GM12878 (cell line): ENCODE results near the gene SLC6A12. TPM values are rescaled to one million over a fixed set of nuclear protein-coding genes. Genes with fewer than 3 reads are reported as not detected.

ENCODE experiments used
- ATAC-seq: fragments of 200-7000 bp; cut with Tn5 transposase; 3 replicates; pipeline ENCODE4 v1.9.1; 2020; ENCODE audit warnings: mild to moderate bottlenecking, moderate library complexity
- BruUV-seq: library from RNA; stranded (reverse); fragments of 400-500 nt; replicated peaks from 2 replicates; lab custom pipeline; 2021; lab: Mats Ljungman, UMichigan
- CTCF ChIA-PET: fragments of 300-600 bp; sonication (Branson Sonifier 250); formaldehyde crosslinking; extraction: SDS; loops from one replicate; lab custom pipeline; 2021; ENCODE audit warnings: inconsistent platforms; lab: Yijun Ruan, JAX
- POLR2A ChIA-PET: fragments of 350-600 bp; formaldehyde crosslinking; extraction: SDS; loops from one replicate; lab custom pipeline; 2021; ENCODE audit warnings: inconsistent platforms; lab: Charles Lee
- RAD21 ChIA-PET: fragments of 300-600 bp; sonication (Branson Sonifier 250); formaldehyde crosslinking; loops from one replicate; lab custom pipeline; 2023; ENCODE audit warnings: antibody characterized with exemption; ENCODE audit not compliant: unreplicated experiment; lab: Charles Lee
- SMC1A ChIA-PET: fragments of 300-600 bp; sonication (Branson Sonifier 250); formaldehyde crosslinking; loops from one replicate; lab custom pipeline; 2023; ENCODE audit not compliant: unreplicated experiment, uncharacterized antibody; lab: Charles Lee
- DNase-seq: peaks from one replicate; pipeline ENCODE4 v3.0.0-alpha.2; 2011; ENCODE audit warnings: low read depth, low spot score
- FAIRE-seq: peaks from 3 replicates; lab custom pipeline; 2011; peaks lifted over from hg19 to GRCh38; lab: Jason Lieb, UNC
- H2AFZ ChIP-seq: 2 replicates; pipeline ENCODE4 v1.6.0; 2011; ENCODE audit warnings: low read depth, low read length, control low read depth; ENCODE audit not compliant: control insufficient read depth
- H3K27ac ChIP-seq: 2 replicates; pipeline ENCODE4 v1.5.1; 2011; ENCODE audit warnings: control low read depth; ENCODE audit not compliant: control insufficient read depth, insufficient read depth
- H3K27me3 ChIP-seq, 2 experiments: replicated peaks in 1 of 2; 2 replicates each; pipeline versions ENCODE4 v1.6.0 to v1.6.1; 2011; ENCODE audit warnings: low read length in 1 of 2; ENCODE audit not compliant: control insufficient read depth in 2 of 2, insufficient read depth in 2 of 2
- H3K36me3 ChIP-seq, 2 experiments: 2 replicates each; pipeline ENCODE4 v1.5.1; 2011; ENCODE audit warnings: low read length in 1 of 2; ENCODE audit not compliant: control insufficient read depth in 2 of 2, insufficient read depth in 2 of 2
- H3K4me1 ChIP-seq: 2 replicates; pipeline ENCODE4 v1.6.1; 2011; ENCODE audit warnings: mild to moderate bottlenecking, low read length, moderate library complexity, mixed read lengths; ENCODE audit not compliant: control insufficient read depth, insufficient read depth
- H3K4me2 ChIP-seq: 2 replicates; pipeline ENCODE4 v1.6.0; 2011; ENCODE audit warnings: control low read depth; ENCODE audit not compliant: control insufficient read depth, insufficient read depth
- H3K4me3 ChIP-seq: fragments of 200-600 bp; sonication (generic); 2 replicates; pipeline ENCODE4 v1.5.1; 2016
- H3K79me2 ChIP-seq: 2 replicates; pipeline ENCODE4 v1.6.0; 2011; ENCODE audit warnings: low read length; ENCODE audit not compliant: control insufficient read depth, insufficient read depth
- H3K9ac ChIP-seq: 2 replicates; pipeline ENCODE4 v1.8.0; 2011; ENCODE audit warnings: low read length, control low read depth, mixed read lengths; ENCODE audit not compliant: control insufficient read depth, insufficient read depth
- H3K9me3 ChIP-seq: replicated peaks from 3 replicates; pipeline ENCODE4 v1.5.1; 2011; ENCODE audit warnings: mild to moderate bottlenecking, low read length; ENCODE audit not compliant: control insufficient read depth, insufficient read depth
- H4K20me1 ChIP-seq: 2 replicates; pipeline ENCODE4 v1.6.0; 2011; ENCODE audit not compliant: control insufficient read depth, insufficient read depth
- BACH1 ChIP-seq: fragments of 450-650 bp; IDR thresholded peaks from 2 replicates; pipeline ENCODE4 v1.6.1; 2017; ENCODE audit warnings: mild to moderate bottlenecking, borderline replicate concordance
- BCL3 ChIP-seq: IDR thresholded peaks from 2 replicates; pipeline ENCODE4 v1.6.1; 2011; ENCODE audit warnings: borderline replicate concordance, low read depth, mild to moderate bottlenecking, moderate library complexity, low read length; ENCODE audit not compliant: insufficient read depth, poor library complexity, severe bottlenecking
- CHD1 ChIP-seq: IDR thresholded peaks from 2 replicates; pipeline ENCODE4 v1.6.1; 2012; ENCODE audit warnings: low read depth, low read length, improper control_type of control experiment
- EP300 ChIP-seq, 2 experiments: fragments of 150-350 bp in 1 of 2; IDR thresholded peaks; 2 replicates each; pipeline ENCODE4 v1.6.1; 2011 to 2012; ENCODE audit warnings: low read depth in 2 of 2, low read length in 2 of 2, borderline replicate concordance in 1 of 2, improper control_type of control experiment in 1 of 2, inconsistent platforms in 1 of 2; ENCODE audit not compliant: control insufficient read depth in 1 of 2
- FOXM1 ChIP-seq: IDR thresholded peaks from 2 replicates; pipeline ENCODE4 v1.6.1; 2012; ENCODE audit warnings: low read depth, mild to moderate bottlenecking, inconsistent platforms, low read length, moderate library complexity
- IKZF2 ChIP-seq, 2 experiments: fragments of 450-650 bp; IDR thresholded peaks; 2 replicates each; pipeline ENCODE4 v1.6.1; 2017; ENCODE audit warnings: mild to moderate bottlenecking in 2 of 2, moderate library complexity in 2 of 2
- IRF4 ChIP-seq: IDR thresholded peaks from 2 replicates; pipeline ENCODE4 v1.6.1; 2011; ENCODE audit warnings: low read depth, low read length
- MTA2 ChIP-seq: fragments of 450-650 bp; IDR thresholded peaks from 2 replicates; pipeline ENCODE4 v1.6.1; 2016; ENCODE audit warnings: low read depth, mild to moderate bottlenecking, moderate library complexity
- MXI1 ChIP-seq: fragments of 150-350 bp; IDR thresholded peaks from 2 replicates; pipeline ENCODE4 v1.6.1; 2011; ENCODE audit warnings: low read depth, mild to moderate bottlenecking, inconsistent platforms, low read length, improper control_type of control experiment
- MYB ChIP-seq: fragments of 150-350 bp; IDR thresholded peaks from 2 replicates; pipeline ENCODE4 v1.6.1; 2014; ENCODE audit warnings: mild to moderate bottlenecking, low read depth, low read length, borderline replicate concordance
- RUNX3 ChIP-seq: IDR thresholded peaks from 2 replicates; pipeline ENCODE4 v1.6.1; 2012; ENCODE audit warnings: low read length, inconsistent platforms
- SMC3 ChIP-seq: IDR thresholded peaks from 2 replicates; pipeline ENCODE4 v1.6.1; 2011; ENCODE audit warnings: low read length, improper control_type of control experiment, borderline replicate concordance
- SUPT20H ChIP-seq: IDR thresholded peaks from 2 replicates; pipeline ENCODE4 v1.6.1; 2011; ENCODE audit warnings: low read depth, mild to moderate bottlenecking, low read length, moderate library complexity, borderline replicate concordance; ENCODE audit not compliant: control insufficient read depth
- ZZZ3 ChIP-seq: IDR thresholded peaks from 2 replicates; pipeline ENCODE4 v1.6.1; 2011; ENCODE audit warnings: low read depth; ENCODE audit not compliant: control insufficient read depth, insufficient read length
- WGBS: methylation state at CpG from one replicate; pipeline ENCODE4 v1.1.6; 2016; ENCODE audit warnings: low lambda C conversion rate; ENCODE audit not compliant: insufficient replicate concordance, insufficient coverage; ENCODE audit errors: missing lambda C conversion rate; 5-methylcytosine and 5-hydroxymethylcytosine counted together
- in situ Hi-C: fragments of 300-500 bp; cut with MboI; formaldehyde crosslinking; loops from 9 replicates; pipeline ENCODE4 v1.14.3; 2018; ENCODE audit warnings: mixed read lengths
- intact Hi-C: fragments of 100-400 bp; cut with micrococcal nuclease; formaldehyde crosslinking; loops from one replicate; pipeline ENCODE4 v1.14.2; 2022; ENCODE audit not compliant: unreplicated experiment
- polyA plus RNA-seq, 11 experiments: library from polyadenylated mRNA; depleted of rRNA in 4 of 11; unstranded in 6 of 11; stranded (reverse) in 5 of 11; fragments of >200 nt; fragmentation: Nextera tagmentation in 4 of 11; fragmentation: Illumina TruSeq in 1 of 11; extraction: Ambion mirVana in 4 of 11; extraction: Trizol in 1 of 11; gene quantifications; 1 replicate in 1 of 11; 2 replicates in 10 of 11; pipeline versions ENCODE4 v1.2.1 to v1.2.3, GENCODE V29; 2011 to 2016; ENCODE audit warnings: inconsistent platforms in 2 of 11, missing spikeins in 2 of 11, low read depth in 1 of 11
- total RNA-seq, 4 experiments: library from RNA; depleted of rRNA in 3 of 4; stranded (reverse); fragments of >200 nt in 3 of 4; fragmentation: Illumina TruSeq in 1 of 4; extraction: Trizol in 1 of 4; gene quantifications; 2 replicates each; pipeline versions ENCODE4 v1.2.1 to v1.2.3, GENCODE V29; 2013 to 2021
- TF ChIP-seq, protein P1 (sequence below): fragments of 450-650 bp; IDR thresholded peaks from 2 replicates; pipeline ENCODE4 v1.6.1; 2018; ENCODE audit warnings: mild to moderate bottlenecking, low read depth, moderate library complexity; ENCODE audit not compliant: partially characterized antibody
- TF ChIP-seq, protein P2 (sequence below): IDR thresholded peaks from 2 replicates; pipeline ENCODE4 v1.6.1; 2011; ENCODE audit warnings: borderline replicate concordance, low read depth, mild to moderate bottlenecking, moderate library complexity, mixed read lengths, low read length; ENCODE audit not compliant: insufficient read depth; ENCODE audit errors: extremely low read length

The SLC6A12 gene
- total and polyA plus RNA-seq, 10 of the 15 experiments (the other 5 are each of a cell fraction or from before 2014, with no cell fraction given), result 0.06 to 0.11 (median 0.07) TPM; not detected in 7

- no peak overlapping the region for H3K27ac ChIP-seq
- ChIA-PET SMC1A (no interaction called here), RAD21 (no interaction called here), CTCF (no interaction called here), POLR2A (interaction anchor here (0.6 kb wide), 1 partner anchor 59 kb away, joined by 4 read pairs; no protein-coding TSS in a partner anchor)
- no peaks in the 10 kb centered on the region for H3K4me1 ChIP-seq
- no peaks in the 10 kb centered on the region for H3K79me2 ChIP-seq
- 66% methylated on average over 11 of the region's 11 CpGs for WGBS
- H3K9ac ChIP-seq, result no peak overlapping the region
- no peaks in the 10 kb centered on the region for H3K9me3 ChIP-seq
- no peak overlapping the region for H3K4me2 ChIP-seq
- in situ Hi-C loops, result no loop called here
- BruUV-seq, result no TSS peak
- no peak for DNase-seq
- H3K36me3 ChIP-seq, result no peaks in the 10 kb centered on the region
- H4K20me1 ChIP-seq, result no peaks in the 10 kb centered on the region
- intact Hi-C loops, result no loop called here
- H2AFZ ChIP-seq, result no peak overlapping the region
- H3K4me3 ChIP-seq, result no peak overlapping the region
- no peak for TF ChIP-seq IKZF2 (IDR thresholded peaks at IDR 0.05)
- TF ChIP-seq MTA2, result no peak
- no peak for TF ChIP-seq EP300 (IDR thresholded peaks at IDR 0.05; ENCODE audit: borderline replicate concordance in 1 of 2, control insufficient read depth in 1 of 2, low read depth in 2 of 2, low read length in 2 of 2)
- TF ChIP-seq RUNX3, result no peak
- TF ChIP-seq, protein P1, sequence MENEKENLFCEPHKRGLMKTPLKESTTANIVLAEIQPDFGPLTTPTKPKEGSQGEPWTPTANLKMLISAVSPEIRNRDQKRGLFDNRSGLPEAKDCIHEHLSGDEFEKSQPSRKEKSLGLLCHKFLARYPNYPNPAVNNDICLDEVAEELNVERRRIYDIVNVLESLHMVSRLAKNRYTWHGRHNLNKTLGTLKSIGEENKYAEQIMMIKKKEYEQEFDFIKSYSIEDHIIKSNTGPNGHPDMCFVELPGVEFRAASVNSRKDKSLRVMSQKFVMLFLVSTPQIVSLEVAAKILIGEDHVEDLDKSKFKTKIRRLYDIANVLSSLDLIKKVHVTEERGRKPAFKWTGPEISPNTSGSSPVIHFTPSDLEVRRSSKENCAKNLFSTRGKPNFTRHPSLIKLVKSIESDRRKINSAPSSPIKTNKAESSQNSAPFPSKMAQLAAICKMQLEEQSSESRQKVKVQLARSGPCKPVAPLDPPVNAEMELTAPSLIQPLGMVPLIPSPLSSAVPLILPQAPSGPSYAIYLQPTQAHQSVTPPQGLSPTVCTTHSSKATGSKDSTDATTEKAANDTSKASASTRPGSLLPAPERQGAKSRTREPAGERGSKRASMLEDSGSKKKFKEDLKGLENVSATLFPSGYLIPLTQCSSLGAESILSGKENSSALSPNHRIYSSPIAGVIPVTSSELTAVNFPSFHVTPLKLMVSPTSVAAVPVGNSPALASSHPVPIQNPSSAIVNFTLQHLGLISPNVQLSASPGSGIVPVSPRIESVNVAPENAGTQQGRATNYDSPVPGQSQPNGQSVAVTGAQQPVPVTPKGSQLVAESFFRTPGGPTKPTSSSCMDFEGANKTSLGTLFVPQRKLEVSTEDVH, result no peak
- TF ChIP-seq BCL3, result no peak
- no peak for TF ChIP-seq BACH1
- no peak for TF ChIP-seq SUPT20H
- TF ChIP-seq FOXM1, result no peak
- no peak for TF ChIP-seq ZZZ3
- TF ChIP-seq MYB, result no peak
- no peak for TF ChIP-seq SMC3
- TF ChIP-seq CHD1, result no peak
- TF ChIP-seq MXI1, result no peak
- no peak for TF ChIP-seq IRF4
- TF ChIP-seq, protein P2, sequence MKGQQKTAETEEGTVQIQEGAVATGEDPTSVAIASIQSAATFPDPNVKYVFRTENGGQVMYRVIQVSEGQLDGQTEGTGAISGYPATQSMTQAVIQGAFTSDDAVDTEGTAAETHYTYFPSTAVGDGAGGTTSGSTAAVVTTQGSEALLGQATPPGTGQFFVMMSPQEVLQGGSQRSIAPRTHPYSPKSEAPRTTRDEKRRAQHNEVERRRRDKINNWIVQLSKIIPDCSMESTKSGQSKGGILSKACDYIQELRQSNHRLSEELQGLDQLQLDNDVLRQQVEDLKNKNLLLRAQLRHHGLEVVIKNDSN, result no peak
- TF ChIP-seq, all 136 proteins: peak for 0
- ATAC-seq (no peak), FAIRE-seq (no peak)
- H3K27me3 ChIP-seq, result peaks cover 0 to 4% of the 10 kb centered on the region in 2 experiments; a peak in 2 of 4 replicates
These were observed 15.9 kb downstream of the SLC6A12 start for GRCh38 chr12:197911-198695.
